ENCODE data around the gene PGAP2.

Gene PGAP2

GRCh38 chr11:3861683-3862082 lies 53.3 kb downstream of the PGAP2 start:
- Histone ChIP-seq H3K4me3 (replicated peaks; ENCODE audit: low read depth, low read length) (no peak overlapping the region), H3K27me3 (replicated peaks; ENCODE audit: control insufficient read depth, insufficient read depth, low read length) (no peaks in the 10 kb centered on the region), H3K36me3 (ENCODE audit: control insufficient read depth, insufficient read depth, low read length) (no peaks in the 10 kb centered on the region)
- no peak for DNase-seq (ENCODE audit: extremely low read depth, insufficient read length)
- no peak for TF ChIP-seq CTCF (IDR thresholded peaks at IDR 0.05; ENCODE audit: insufficient read depth, low read length, poor library complexity, severe bottlenecking)

- TF ChIP-seq CTCF (IDR thresholded peaks at IDR 0.05; ENCODE audit: insufficient read depth, low read length, poor library complexity, severe bottlenecking), result no peak
- Histone ChIP-seq H3K36me3 (ENCODE audit: control insufficient read depth, insufficient read depth, low read length) (no peaks in the 10 kb centered on the region), H3K27me3 (replicated peaks; ENCODE audit: control insufficient read depth, insufficient read depth, low read length) (no peaks in the 10 kb centered on the region), H3K4me3 (replicated peaks; ENCODE audit: low read depth, low read length) (no peak overlapping the region)
- no peak for DNase-seq (ENCODE audit: extremely low read depth, insufficient read length)
These were observed 57.2 kb downstream of the PGAP2 start for GRCh38 chr11:3865388-3866193.

GRCh38 chr11:3866206-3866605 lies 57.8 kb downstream of the PGAP2 start:
- no peaks in the 10 kb centered on the region for H3K27me3 ChIP-seq (replicated peaks; ENCODE audit: control insufficient read depth, insufficient read depth, low read length)
- no peak overlapping the region for H3K4me3 ChIP-seq (replicated peaks; ENCODE audit: low read depth, low read length)
- no peaks in the 10 kb centered on the region for H3K36me3 ChIP-seq (ENCODE audit: control insufficient read depth, insufficient read depth, low read length)
- no peak for TF ChIP-seq CTCF (IDR thresholded peaks at IDR 0.05; ENCODE audit: insufficient read depth, low read length, poor library complexity, severe bottlenecking)
- no peak for DNase-seq (ENCODE audit: extremely low read depth, insufficient read length)

GRCh38 chr11:3866836-3867208 lies 58.5 kb downstream of the PGAP2 start:
- peak overlapping the region; percentile 8 for H3K4me3 ChIP-seq (replicated peaks; ENCODE audit: low read depth, low read length)
- DNase-seq (ENCODE audit: extremely low read depth, insufficient read length), result no peak
- no peaks in the 10 kb centered on the region for H3K36me3 ChIP-seq (ENCODE audit: control insufficient read depth, insufficient read depth, low read length)
- no peak for TF ChIP-seq CTCF (IDR thresholded peaks at IDR 0.05; ENCODE audit: insufficient read depth, low read length, poor library complexity, severe bottlenecking)
- H3K27me3 ChIP-seq (replicated peaks; ENCODE audit: control insufficient read depth, insufficient read depth, low read length), result no peaks in the 10 kb centered on the region

- peak; percentile 44 for DNase-seq (ENCODE audit: extremely low read depth, insufficient read length)
- Histone ChIP-seq H3K4me3 (replicated peaks; ENCODE audit: low read depth, low read length) (peak overlapping the region; percentile 8; the same call in 1 of the 2 replicates), H3K27me3 (replicated peaks; ENCODE audit: control insufficient read depth, insufficient read depth, low read length) (no peaks in the 10 kb centered on the region), H3K36me3 (ENCODE audit: control insufficient read depth, insufficient read depth, low read length) (no peaks in the 10 kb centered on the region)
- TF ChIP-seq CTCF (IDR thresholded peaks at IDR 0.05; ENCODE audit: insufficient read depth, low read length, poor library complexity, severe bottlenecking), result no peak
These were observed 59.1 kb downstream of the PGAP2 start for GRCh38 chr11:3867209-3868091.
